Measurements from ENCODE around the gene FGF7.
"Not testable (repeated sequence)": the region's sequence is repeated elsewhere in the genome, so short reads cannot be mapped to it uniquely, and the experiment has no call there.

FGF7 gene

GRCh38 chr15:49439678-49440395, 16.8 kb downstream of the FGF7 start:
- DNase-seq = no peak

DNA sequence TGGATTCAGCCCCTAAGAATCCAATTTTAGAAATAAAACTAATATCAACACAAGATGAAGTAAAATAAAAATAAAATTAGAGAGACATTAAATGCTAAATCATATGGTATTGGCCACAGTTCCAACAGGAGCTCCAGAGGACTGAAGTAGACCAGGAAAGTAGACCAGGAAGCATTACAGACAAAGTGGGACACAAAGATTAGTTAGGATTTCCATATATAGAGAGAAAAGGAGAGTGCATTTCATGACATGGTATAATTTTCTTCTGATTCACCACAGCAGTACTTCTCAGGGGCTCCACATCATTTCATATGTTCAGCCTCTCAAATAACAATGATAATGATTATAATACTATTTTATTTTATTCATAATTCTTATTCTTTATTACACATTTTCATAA, 18.3 kb downstream of the FGF7 start:
- DNase-seq = no peak

DNA sequence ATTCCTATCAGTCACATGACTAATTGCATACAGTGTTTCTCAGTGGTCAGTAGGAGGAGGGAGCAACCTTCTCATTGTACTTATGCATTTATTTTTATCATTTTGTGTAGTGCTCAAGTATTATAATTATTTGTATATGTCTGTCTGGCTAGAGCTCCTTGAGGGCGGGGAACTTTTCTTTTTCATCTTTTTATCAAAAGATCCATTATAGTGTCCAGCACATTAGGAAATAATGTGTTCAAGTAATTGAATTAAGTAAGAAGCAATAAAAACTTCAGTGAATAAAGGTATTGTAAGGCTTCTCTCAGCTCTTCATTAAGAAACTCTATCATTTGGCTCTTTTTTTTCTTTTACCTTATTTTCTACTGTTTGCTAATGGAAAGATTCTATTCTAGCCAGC, 18.8 kb downstream of the FGF7 start:
- no peak for DNase-seq

DNA sequence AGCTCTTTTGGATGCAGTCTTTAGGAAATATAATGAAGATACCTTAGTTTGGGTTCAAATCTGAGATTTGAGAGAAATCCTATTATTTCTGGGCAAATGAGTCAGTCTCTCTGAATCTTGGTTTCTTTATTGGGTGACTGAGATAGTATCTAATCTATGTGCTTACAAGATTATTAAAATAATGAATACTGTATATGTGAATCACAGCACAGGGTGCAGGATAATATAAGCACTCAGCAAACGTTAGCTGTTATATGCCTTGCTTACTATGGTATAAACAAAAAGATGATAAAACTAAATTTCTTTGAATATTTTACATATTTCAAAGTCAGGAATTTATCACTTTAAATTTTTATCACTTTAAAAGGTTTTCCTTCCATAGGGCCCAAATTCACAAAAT, 29.6 kb downstream of the FGF7 start:
- no peak for DNase-seq

DNA sequence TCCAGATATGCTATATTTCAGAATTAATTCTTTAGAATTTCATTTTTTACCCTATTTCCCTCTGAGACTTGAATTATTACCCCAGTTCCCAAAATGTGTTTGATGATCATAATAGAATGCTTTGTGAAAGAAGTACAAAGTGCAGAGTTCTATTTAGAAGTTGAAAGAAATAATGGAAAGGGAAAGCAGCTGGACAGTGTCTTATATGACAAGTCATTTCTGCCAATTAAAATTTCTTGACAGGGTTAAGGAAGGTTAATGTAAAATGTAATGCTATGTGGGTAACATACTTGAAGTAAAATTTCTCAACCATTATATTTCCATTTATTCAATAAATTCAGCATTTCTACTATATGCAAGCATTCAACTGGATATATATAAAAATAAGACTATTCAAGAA, 33.1 kb downstream of the FGF7 start:
- DNase-seq = no peak

DNA sequence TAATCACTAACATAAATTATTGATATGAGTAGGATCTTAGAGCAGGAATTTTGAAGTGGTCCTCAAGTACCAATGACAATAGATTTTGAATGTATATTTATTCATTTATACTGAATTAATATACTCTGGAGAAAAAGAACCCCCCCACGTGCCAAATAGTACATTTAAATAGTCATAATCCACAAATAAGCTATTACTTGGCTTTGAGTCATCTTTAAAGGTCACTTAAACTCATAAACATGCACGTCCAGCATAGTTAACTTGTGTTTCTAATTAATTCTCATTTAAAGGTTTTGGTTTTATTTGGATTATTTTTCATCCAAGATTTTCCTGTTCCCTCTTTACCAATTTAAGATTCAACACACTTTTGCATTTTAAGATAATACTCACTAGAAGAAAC, 35.1 kb downstream of the FGF7 start:
- no peak for DNase-seq

DNA sequence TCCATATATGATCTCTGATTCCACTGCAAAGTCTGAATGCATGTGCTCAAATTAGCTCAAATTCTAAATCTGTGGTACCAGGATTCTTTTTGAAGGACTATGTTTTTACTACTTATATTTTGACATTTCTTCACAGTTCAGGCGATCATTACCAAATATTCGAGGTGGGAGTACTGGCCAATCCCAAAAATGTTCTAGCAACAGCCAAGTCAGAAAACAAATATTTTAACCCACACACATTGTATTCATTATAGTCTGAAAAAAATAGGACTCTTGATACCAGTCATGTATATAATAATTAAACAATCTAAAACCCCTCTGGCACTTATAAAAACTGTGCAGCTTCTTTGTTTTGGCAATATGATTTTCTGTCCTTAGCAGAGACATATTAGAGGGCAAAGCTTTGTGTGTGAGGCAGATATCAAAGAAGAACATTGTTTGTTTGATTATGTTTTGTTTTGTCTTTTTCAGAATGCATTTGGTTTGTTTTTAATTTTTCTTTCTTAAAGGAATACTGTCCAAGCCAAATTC, 37.4 kb downstream of the FGF7 start:
- DNase-seq = no peak

- DNase-seq = no peak
These were observed 39.3 kb downstream of the FGF7 start for GRCh38 chr15:49462232-49462844.

DNA sequence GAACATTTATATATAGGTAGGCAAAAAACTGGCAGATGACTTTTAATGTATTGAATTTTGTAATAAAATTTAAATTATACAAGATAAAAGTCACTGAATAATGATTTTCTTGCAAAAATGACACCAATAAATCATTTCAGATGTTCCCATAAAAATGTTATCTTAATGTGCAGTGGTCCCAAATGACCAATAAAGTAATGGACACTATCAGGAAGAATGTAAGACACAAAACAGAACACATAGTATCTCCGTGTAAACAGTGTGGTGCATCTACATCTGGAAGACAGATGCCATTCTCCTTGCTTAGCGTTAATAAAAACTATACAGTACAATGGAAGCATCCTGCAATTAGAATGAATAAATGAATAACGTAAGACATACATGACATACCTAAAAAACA, 41.5 kb downstream of the FGF7 start:
- DNase-seq = no peak

DNA sequence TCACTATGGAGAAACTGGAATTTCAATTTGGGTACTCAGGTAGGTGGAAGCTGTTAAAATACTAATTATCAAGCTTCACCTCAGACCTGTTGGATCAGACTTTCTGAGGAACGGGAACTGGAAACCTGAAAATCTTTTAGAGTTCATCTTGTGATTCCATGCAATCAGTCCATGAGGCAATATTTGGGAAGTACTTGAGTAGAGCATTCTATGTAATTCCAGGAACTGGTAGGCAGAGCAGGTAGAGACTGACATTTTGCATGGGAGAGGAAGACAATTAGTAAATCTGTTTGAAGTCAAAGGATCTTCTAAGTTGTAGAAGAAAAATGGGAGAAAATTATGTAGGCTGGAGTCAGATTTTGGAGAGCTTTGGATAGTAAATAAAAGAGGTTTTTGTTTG, 43.1 kb downstream of the FGF7 start:
- no peak for DNase-seq

DNA sequence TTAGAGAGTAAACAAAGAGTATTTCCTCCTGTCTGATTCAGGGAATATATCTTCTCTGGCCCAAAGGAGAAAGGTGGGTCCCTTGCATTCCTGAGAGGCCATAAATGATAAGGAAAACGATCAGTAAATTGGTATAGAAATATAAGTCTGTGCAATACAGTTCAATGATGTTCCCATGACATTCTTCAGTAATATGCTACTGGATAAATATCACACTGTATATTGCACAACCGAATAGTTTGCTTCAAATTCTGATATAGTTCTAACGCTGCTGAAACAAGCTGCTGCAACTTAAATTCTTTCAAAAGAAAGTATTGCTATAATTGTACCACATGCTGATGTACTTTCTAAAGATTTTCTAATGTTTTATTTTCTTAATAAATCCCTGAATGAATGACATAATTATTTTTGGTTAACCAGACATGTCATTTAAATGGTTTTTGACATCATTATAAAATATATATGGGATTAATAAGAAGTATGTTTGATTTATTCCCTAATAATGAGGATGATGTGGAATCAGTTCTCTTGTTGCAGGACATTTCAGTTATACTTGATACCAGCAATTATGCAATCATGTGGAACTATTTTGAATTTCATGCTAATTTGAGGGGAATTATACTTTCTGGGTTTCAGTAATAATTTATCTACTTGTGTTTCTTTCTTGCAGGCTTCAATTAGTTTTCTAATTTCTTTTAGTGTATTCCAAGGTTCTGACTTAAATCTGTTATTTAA, 44.9 kb downstream of the FGF7 start:
- no peak for DNase-seq

DNA sequence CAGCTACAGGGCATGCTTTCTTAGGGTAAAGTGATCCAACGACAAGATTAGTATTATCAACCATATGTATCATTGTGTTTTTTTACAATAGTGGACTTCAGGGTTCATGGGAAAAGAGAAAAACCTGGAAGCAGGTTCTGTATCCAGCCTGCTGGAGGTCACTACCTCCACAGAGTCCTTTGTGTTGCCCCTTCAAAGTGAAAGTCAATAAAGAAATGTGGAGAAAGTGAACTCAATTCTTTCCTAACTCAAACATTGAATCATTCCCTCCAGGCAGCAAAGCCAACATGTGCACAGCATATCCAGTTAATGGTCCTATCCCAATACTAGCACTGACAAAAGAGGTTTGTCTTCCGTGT, 45.4 kb downstream of the FGF7 start:
- no peak for DNase-seq

- not testable (repeated sequence) for DNase-seq
These were observed 48.2 kb downstream of the FGF7 start for GRCh38 chr15:49471248-49471647.

- DNase-seq = no peak
These were observed 48.7 kb downstream of the FGF7 start for GRCh38 chr15:49471733-49472132.

DNA sequence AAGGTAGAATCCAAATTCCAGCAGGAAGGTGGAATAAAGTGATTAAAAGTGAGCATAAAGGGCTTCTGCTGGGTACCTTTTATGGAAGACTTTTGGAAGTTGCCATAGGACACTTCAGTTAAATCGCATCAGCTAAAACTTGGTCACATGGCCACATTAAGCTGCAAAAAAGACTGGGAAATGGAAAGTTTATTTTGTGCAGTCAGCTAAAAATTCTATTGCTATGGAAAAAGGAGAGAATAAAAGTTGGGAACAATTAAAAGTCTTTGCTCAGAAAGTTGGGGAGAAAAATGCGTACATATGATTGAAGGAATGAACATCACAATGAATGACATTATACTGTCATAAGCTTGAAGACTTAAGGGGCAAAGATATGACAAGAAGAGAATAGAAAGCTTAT, 49.3 kb downstream of the FGF7 start:
- DNase-seq = no peak

- DNase-seq = no peak
These were observed 50.0 kb downstream of the FGF7 start for GRCh38 chr15:49473031-49473430.

DNA sequence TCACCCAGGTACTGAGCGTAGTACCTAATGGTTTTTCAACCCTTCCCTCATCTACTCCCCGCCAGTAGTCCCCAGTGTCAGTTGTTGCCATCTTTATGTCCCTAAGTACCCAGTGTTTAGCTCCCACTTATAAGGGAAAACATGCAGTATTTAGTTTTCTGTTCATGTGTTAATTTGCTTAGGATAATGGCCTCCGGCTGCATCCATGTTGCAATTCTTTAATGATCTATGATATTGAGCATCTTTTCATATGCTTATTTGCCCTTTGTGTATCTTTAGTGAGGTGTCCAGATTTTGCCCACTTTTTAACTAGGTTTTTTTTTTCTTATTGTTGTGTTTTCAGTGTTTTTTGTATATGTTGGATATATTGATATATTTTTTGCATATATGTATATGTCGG, 55.0 kb downstream of the FGF7 start:
- DNase-seq = not testable (repeated sequence)

DNA sequence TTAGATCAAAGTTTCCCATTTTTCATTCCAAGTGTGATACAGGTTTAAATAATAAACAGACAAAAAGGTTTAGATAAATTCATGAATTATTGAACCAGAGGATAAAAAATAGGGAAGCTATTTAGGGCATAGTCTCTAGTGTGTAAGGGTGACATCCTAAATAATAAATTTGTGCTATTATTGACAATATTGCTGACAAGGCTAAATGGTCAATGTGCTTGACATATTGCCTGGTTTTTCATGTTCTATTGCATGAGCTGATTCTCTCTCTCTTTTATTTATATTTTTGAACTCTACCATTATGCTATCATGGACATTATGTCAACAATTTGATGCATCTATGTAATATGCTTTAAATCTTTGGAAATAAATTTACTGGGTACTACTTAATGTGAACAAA, 55.9 kb downstream of the FGF7 start:
- DNase-seq = not testable (repeated sequence)

GRCh38 chr15:49485401-49485800, 62.4 kb downstream of the FGF7 start:
- DNase-seq = not testable (repeated sequence)

DNA sequence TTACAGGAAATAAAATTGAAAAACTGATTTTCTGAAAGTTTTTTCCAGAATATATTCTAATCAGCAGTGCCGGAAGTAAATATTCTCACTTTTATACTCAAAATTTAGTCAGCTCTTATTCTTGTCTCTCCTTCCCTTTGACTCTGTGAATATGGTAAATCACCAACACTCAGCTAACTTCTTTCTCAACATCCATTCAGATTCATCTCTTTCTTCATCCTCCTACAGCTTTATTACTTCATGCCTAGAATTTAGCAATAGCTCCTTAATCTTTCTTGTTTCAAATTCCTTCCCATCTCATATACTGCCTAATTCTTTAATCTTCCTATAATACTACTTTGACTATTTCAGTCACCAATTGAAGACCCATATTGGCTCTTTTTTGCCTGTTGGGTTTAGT, 67.9 kb downstream of the FGF7 start:
- no peak for DNase-seq

GRCh38 chr15:49492151-49492550, 69.1 kb downstream of the FGF7 start:
- no peak for DNase-seq

DNA sequence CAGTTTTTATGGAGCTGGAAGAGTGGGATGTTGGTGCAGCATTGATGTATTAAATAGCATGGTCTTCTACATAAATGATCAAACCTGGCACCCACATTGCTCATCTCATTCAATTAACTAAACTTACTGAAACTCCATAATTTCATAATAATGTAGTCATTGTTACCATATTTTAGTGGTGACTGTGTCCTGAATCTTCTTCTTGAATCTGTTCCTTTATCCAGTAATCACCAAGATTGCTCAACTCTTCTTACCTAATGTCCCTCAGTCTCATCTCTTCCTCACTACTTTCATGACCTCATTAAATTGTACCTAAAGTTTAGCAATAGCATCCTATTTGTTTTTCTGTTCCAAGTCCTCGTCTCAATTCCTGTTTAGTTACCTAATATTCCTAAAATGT, 69.8 kb downstream of the FGF7 start:
- no peak for DNase-seq

DNA sequence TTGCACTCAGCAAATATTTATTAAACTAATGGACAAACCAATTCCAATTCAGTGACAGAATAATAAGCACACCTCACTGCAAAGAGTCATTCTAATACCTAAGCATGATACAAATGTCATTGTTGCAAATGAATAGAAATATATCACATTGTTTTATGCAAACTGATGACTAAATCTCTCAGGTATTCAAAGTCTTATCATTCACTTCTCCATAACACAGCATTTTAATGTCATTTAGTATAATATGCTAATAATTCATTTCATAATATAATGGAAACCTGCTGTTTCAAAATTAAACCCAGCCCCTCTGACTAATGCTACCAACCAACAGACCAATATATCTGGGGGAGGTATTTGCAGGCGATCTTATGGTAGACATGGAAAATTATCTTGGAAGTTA, 71.8 kb downstream of the FGF7 start:
- no peak for DNase-seq
